ENCODE results near the gene NCKAP1.

Gene NCKAP1

DNA sequence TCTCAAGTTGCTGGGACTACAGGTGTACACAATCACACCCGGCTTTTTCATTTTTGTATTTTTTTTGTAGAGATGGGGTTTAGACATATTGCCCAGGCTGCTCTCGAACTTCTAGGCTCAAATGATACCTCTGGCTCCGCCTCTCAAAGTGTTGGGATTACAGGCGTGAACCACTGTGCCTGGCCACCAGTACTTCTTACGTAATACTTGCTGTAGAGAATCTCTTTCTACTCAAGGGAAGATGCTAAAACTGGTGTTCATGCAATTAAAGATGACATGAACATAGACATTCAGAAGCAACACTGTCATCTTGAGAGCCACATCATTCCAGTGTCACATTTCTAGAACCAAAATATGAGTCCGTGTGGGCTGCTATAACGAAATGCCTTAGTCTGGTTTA is 118.2 kb downstream of the NCKAP1 start:
- no peaks in the 10 kb centered on the region for H3K27me3 ChIP-seq (ENCODE audit: insufficient read depth, poor library complexity, severe bottlenecking)
- no peak overlapping the region for H3K27ac ChIP-seq (replicated peaks)
- TF ChIP-seq SPI1 (IDR thresholded peaks at IDR 0.05; ENCODE audit: borderline replicate concordance, low read depth) (no peak), POLR2AphosphoS5 (IDR thresholded peaks at IDR 0.05; ENCODE audit: low read depth) (no peak), GABPA (IDR thresholded peaks at IDR 0.05; ENCODE audit: low read depth) (no peak), CTCF (IDR thresholded peaks at IDR 0.05; ENCODE audit: insufficient read depth, low read length) (no peak), REST (IDR thresholded peaks at IDR 0.05; ENCODE audit: insufficient replicate concordance, low read depth) (no peak)
- H3K4me3 ChIP-seq (replicated peaks; ENCODE audit: insufficient read depth, low read length) = no peak overlapping the region
- no peak for DNase-seq (ENCODE audit: low read depth in 1 of 2, low spot score in 1 of 2)

- no peak overlapping the region for H3K4me3 ChIP-seq (replicated peaks; ENCODE audit: insufficient read depth, low read length)
- H3K27ac ChIP-seq (replicated peaks) = no peak overlapping the region
- no peak for DNase-seq (ENCODE audit: low read depth in 1 of 2, low spot score in 1 of 2)
- H3K27me3 ChIP-seq (ENCODE audit: insufficient read depth, poor library complexity, severe bottlenecking) = no peaks in the 10 kb centered on the region
- no peak for TF ChIP-seq CTCF (IDR thresholded peaks at IDR 0.05; ENCODE audit: insufficient read depth, low read length)
- no peak for TF ChIP-seq GABPA (IDR thresholded peaks at IDR 0.05; ENCODE audit: low read depth)
- TF ChIP-seq SPI1 (IDR thresholded peaks at IDR 0.05; ENCODE audit: borderline replicate concordance, low read depth) = no peak
- TF ChIP-seq POLR2AphosphoS5 (IDR thresholded peaks at IDR 0.05; ENCODE audit: low read depth) = no peak
- TF ChIP-seq REST (IDR thresholded peaks at IDR 0.05; ENCODE audit: insufficient replicate concordance, low read depth) = no peak
Observed at GRCh38 chr2:182918961-182919652, 119.2 kb downstream of the NCKAP1 start.

DNA sequence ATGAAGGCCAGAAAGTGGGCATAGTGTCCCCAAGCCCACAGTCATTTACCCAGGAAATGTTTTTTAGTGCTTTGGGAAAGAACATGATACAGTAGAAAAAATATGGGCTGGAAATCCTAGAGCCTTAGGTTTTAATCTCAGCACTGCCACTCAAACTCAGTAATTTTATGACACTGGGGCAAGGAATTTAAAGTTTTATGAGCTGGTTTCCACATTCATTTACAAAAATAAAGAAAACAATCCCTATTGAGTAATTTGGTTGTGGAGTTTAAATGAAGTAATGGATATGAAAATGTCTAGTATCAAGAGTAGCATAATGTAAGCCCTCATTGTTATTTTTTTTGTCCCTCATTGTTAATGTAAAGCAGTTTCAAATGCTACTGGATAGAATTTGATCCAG is 120.3 kb downstream of the NCKAP1 start:
- no peak for DNase-seq (ENCODE audit: low read depth in 1 of 2, low spot score in 1 of 2)
- TF ChIP-seq SPI1 (IDR thresholded peaks at IDR 0.05; ENCODE audit: borderline replicate concordance, low read depth) = no peak
- TF ChIP-seq CTCF (IDR thresholded peaks at IDR 0.05; ENCODE audit: insufficient read depth, low read length) = no peak
- TF ChIP-seq REST (IDR thresholded peaks at IDR 0.05; ENCODE audit: insufficient replicate concordance, low read depth) = no peak
- no peak for TF ChIP-seq POLR2AphosphoS5 (IDR thresholded peaks at IDR 0.05; ENCODE audit: low read depth)
- TF ChIP-seq GABPA (IDR thresholded peaks at IDR 0.05; ENCODE audit: low read depth) = no peak
- Histone ChIP-seq H3K27me3 (ENCODE audit: insufficient read depth, poor library complexity, severe bottlenecking) (no peaks in the 10 kb centered on the region), H3K4me3 (replicated peaks; ENCODE audit: insufficient read depth, low read length) (no peak overlapping the region), H3K27ac (replicated peaks) (no peak overlapping the region)
